Astrocyte (in vitro differentiated cells and primary cell): ENCODE data around the gene INPP4B. TPM values are rescaled to one million over a fixed set of nuclear protein-coding genes. Genes with fewer than 3 reads are reported as not detected.

Experiments used
- DNase-seq: peaks from one replicate; pipeline ENCODE4 v3.0.0-alpha.2; 2010; ENCODE audit warnings: low read depth
- FAIRE-seq: peaks from 2 replicates; lab custom pipeline; 2011; peaks lifted over from hg19 to GRCh38; lab: Jason Lieb, UNC
- H2AFZ ChIP-seq: 2 replicates; pipeline ENCODE4 v1.6.0; 2012; ENCODE audit warnings: low read depth, low read length, inconsistent platforms
- H3K27ac ChIP-seq: 2 replicates; pipeline ENCODE4 v1.5.1; 2011; ENCODE audit warnings: low read depth, low read length, inconsistent platforms
- H3K27me3 ChIP-seq: 2 replicates; pipeline ENCODE4 v1.6.0; 2011; ENCODE audit warnings: low read length, inconsistent platforms; ENCODE audit not compliant: insufficient read depth
- H3K36me3 ChIP-seq: 2 replicates; pipeline ENCODE4 v1.5.1; 2011; ENCODE audit warnings: low read length, inconsistent platforms; ENCODE audit not compliant: insufficient read depth
- H3K4me1 ChIP-seq: 2 replicates; pipeline ENCODE4 v1.5.1; 2011; ENCODE audit warnings: low read length, inconsistent platforms; ENCODE audit not compliant: insufficient read depth
- H3K4me2 ChIP-seq: 2 replicates; pipeline ENCODE4 v1.6.0; 2012; ENCODE audit warnings: low read length, inconsistent platforms
- H3K4me3 ChIP-seq: 2 replicates; pipeline ENCODE4 v1.5.1; 2011; ENCODE audit warnings: low read depth, mild to moderate bottlenecking, low read length, inconsistent platforms; ENCODE audit not compliant: insufficient read depth
- H3K79me2 ChIP-seq: 2 replicates; pipeline ENCODE4 v1.6.0; 2012; ENCODE audit warnings: mild to moderate bottlenecking, low read length, inconsistent platforms; ENCODE audit not compliant: insufficient read depth
- H3K9ac ChIP-seq: 2 replicates; pipeline ENCODE4 v1.6.0; 2012; ENCODE audit warnings: mild to moderate bottlenecking, low read length, inconsistent platforms
- H3K9me3 ChIP-seq: 2 replicates; pipeline ENCODE4 v1.5.1; 2012; ENCODE audit warnings: low read depth, mild to moderate bottlenecking, low read length, inconsistent platforms; ENCODE audit not compliant: insufficient read depth
- H4K20me1 ChIP-seq: 2 replicates; pipeline ENCODE4 v1.6.0; 2012; ENCODE audit warnings: low read length, inconsistent platforms; ENCODE audit not compliant: insufficient read depth
- H3K27ac Mint-ChIP-seq: one replicate; pipeline ENCODE4 v1.8.0; 2021; ENCODE audit warnings: mild to moderate bottlenecking, mixed read lengths; ENCODE audit not compliant: unreplicated experiment
- H3K27me3 Mint-ChIP-seq: one replicate; pipeline ENCODE4 v1.8.0; 2021; ENCODE audit warnings: low read depth, mixed read lengths; ENCODE audit not compliant: unreplicated experiment
- H3K36me3 Mint-ChIP-seq: one replicate; pipeline ENCODE4 v1.8.0; 2021; ENCODE audit warnings: low read depth, mixed read lengths; ENCODE audit not compliant: unreplicated experiment
- H3K4me1 Mint-ChIP-seq: one replicate; pipeline ENCODE4 v1.8.0; 2021; ENCODE audit warnings: low read depth, mixed read lengths; ENCODE audit not compliant: unreplicated experiment
- H3K4me3 Mint-ChIP-seq: one replicate; pipeline ENCODE4 v1.8.0; 2021; ENCODE audit warnings: mild to moderate bottlenecking, moderate library complexity, mixed read lengths; ENCODE audit not compliant: unreplicated experiment
- H3K9me3 Mint-ChIP-seq: one replicate; pipeline ENCODE4 v1.8.0; 2021; ENCODE audit warnings: mild to moderate bottlenecking, mixed read lengths; ENCODE audit not compliant: unreplicated experiment
- CTCF ChIP-seq: IDR thresholded peaks from 2 replicates; pipeline ENCODE4 v1.5.1; 2011; ENCODE audit warnings: low read depth, mild to moderate bottlenecking, inconsistent platforms, low read length, moderate library complexity; ENCODE audit not compliant: insufficient read depth
- EZH2 ChIP-seq: IDR thresholded peaks from 2 replicates; pipeline ENCODE4 v1.6.1; 2012; ENCODE audit warnings: mild to moderate bottlenecking, low read length, inconsistent platforms; ENCODE audit not compliant: insufficient read depth
- total RNA-seq: library from RNA; stranded (reverse); gene quantifications from 2 replicates; pipeline ENCODE4 v1.2.1, GENCODE V29; 2021

INPP4B gene
- total RNA-seq, 1 donor from 2014 or later, result 2.8 TPM

DNA sequence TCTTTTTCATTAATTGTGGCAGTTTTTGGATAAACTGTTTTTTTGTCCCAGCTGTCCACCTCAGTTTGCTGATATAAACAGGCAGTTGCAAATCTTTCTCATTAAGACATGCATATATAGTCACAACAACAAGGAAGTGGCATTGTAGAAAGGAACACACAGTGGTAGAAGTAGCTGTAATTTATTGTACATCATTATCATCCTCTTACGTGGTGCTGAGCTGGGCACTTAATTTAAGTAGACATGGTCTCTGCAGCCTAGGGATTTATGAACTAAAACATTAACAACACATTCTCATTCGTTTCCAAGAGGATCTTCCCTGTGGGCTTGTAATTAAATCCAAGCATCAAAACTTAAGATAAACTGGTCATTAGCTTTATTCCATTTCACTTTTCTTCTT lies 500.2 kb downstream of the INPP4B start:
- Histone ChIP-seq H3K4me2 (no peak overlapping the region), H3K27ac (no peak overlapping the region), H4K20me1 (no peaks in the 10 kb centered on the region), H3K27me3 (no peaks in the 10 kb centered on the region), H3K4me3 (no peak overlapping the region), H3K36me3 (no peaks in the 10 kb centered on the region), H3K4me1 (no peaks in the 10 kb centered on the region), H2AFZ (no peak overlapping the region), H3K79me2 (no peaks in the 10 kb centered on the region), H3K9me3 (no peaks in the 10 kb centered on the region), H3K9ac (no peak overlapping the region)
- Mint-ChIP-seq H3K36me3 (no peaks in the 10 kb centered on the region), H3K4me3 (no peak overlapping the region), H3K4me1 (no peaks in the 10 kb centered on the region), H3K9me3 (no peaks in the 10 kb centered on the region), H3K27me3 (no peaks in the 10 kb centered on the region), H3K27ac (no peak overlapping the region)
- no peak for DNase-seq
- no peak for FAIRE-seq
- TF ChIP-seq CTCF (no peak), EZH2 (no peak)

DNA sequence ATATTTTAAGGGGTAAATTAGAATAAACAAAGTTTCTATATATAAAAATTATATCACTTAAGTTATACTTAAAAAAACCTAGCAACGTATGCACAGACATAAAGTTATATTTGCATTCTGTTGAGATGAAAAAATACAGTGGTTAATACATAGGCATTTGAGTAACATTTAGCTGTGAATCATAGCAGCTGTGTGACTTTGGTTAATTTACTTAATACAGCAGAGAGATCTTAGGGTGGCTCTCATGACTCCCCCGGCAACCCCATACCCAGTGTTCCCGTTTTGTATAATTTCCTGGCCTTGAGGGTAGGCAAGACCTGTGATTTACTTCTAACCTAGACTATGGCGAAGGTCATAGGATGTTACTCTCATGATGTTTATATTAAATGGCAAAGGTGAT lies 504.8 kb downstream of the INPP4B start:
- Histone ChIP-seq H3K4me2 (no peak overlapping the region), H3K36me3 (no peaks in the 10 kb centered on the region), H3K4me1 (no peaks in the 10 kb centered on the region), H2AFZ (no peak overlapping the region), H3K79me2 (no peaks in the 10 kb centered on the region), H4K20me1 (no peaks in the 10 kb centered on the region), H3K9ac (no peak overlapping the region), H3K9me3 (peaks cover 2% of the 10 kb centered on the region), H3K27ac (no peak overlapping the region), H3K27me3 (no peaks in the 10 kb centered on the region), H3K4me3 (no peak overlapping the region)
- no peak for TF ChIP-seq CTCF
- no peak for TF ChIP-seq EZH2
- FAIRE-seq, result no peak
- Mint-ChIP-seq H3K4me3 (no peak overlapping the region), H3K9me3 (no peaks in the 10 kb centered on the region), H3K4me1 (no peaks in the 10 kb centered on the region), H3K36me3 (no peaks in the 10 kb centered on the region), H3K27me3 (no peaks in the 10 kb centered on the region), H3K27ac (no peak overlapping the region)
- DNase-seq, result no peak

DNA sequence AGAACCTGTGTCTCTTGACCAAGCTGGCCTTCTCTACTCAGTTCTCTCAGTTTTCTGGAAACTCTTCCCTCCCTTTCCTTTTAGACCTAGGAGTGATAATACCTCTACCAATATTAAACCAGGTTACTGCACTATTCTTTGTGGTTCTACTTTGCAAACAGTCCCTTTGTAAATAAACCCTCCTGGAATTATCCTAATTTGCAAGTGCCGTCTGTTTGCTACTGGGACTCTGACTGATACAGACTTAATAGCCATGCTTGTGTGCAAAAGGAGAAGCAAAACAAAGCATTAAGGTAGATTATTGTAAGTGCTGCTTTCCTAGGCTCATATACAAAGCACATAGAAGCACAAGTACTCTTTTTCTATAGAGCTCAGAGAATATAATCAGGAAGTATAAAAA lies 507.0 kb downstream of the INPP4B start:
- H3K36me3 ChIP-seq, result no peaks in the 10 kb centered on the region
- no peak for FAIRE-seq
- H4K20me1 ChIP-seq, result no peaks in the 10 kb centered on the region
- H3K4me1 ChIP-seq, result no peaks in the 10 kb centered on the region
- H3K4me3 ChIP-seq, result no peak overlapping the region
- no peak overlapping the region for H3K9ac ChIP-seq
- Mint-ChIP-seq H3K4me3 (no peak overlapping the region), H3K27ac (no peak overlapping the region), H3K27me3 (no peaks in the 10 kb centered on the region), H3K4me1 (no peaks in the 10 kb centered on the region), H3K36me3 (no peaks in the 10 kb centered on the region), H3K9me3 (no peaks in the 10 kb centered on the region)
- no peak overlapping the region for H3K4me2 ChIP-seq
- no peak for DNase-seq
- TF ChIP-seq EZH2 (no peak), CTCF (no peak)
- H3K27me3 ChIP-seq, result no peaks in the 10 kb centered on the region
- peaks cover 4% of the 10 kb centered on the region for H3K9me3 ChIP-seq
- H3K79me2 ChIP-seq, result no peaks in the 10 kb centered on the region
- no peak overlapping the region for H2AFZ ChIP-seq
- no peak overlapping the region for H3K27ac ChIP-seq
